NCI-H748 (cell line): Measurements from ENCODE around the gene RANBP17.
A peak's percentile ranks its signal among the peaks of the same experiment; 100 is the strongest.

Experiments
- DNase-seq: peaks from one replicate; lab custom pipeline; 2025; ENCODE audit not compliant: unreplicated experiment; lab: John Stamatoyannopoulos, UW

Gene RANBP17

DNA sequence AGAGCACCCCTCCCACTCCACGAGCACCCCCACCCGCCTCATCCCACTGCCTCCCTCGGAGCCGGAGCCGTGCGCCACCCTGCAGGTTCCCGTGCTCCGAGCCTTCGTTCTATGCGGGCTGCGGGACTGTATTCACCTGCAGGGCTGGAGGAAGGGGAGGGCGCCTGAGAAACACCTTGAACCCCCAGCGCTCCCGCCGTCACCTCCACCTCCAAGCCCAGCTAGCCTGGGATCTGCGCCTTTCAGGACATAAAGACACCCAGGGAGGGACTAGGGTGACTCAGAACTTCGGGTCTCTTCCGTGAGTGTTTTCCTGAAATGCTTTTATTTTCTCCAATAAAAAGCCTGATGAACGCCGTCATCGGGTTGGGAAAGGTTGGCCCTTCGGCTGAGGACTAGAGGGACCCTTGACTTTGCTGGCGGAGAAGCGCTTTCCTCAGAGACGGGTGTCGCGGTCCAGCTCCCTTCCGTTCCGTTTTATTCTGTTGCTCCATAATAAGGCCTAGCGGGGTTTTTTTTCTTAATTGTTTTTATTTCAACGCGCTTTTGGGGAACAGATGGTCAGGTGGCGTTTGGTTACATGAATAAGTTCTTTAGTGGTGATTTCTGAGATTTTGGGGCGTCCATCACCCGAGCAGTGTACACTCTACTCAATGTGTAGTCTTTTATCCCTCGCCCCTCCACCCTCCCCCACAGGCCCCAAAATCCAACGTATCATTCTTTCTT is 451.8 kb downstream of the RANBP17 start:
- DNase-seq: no peak

DNA sequence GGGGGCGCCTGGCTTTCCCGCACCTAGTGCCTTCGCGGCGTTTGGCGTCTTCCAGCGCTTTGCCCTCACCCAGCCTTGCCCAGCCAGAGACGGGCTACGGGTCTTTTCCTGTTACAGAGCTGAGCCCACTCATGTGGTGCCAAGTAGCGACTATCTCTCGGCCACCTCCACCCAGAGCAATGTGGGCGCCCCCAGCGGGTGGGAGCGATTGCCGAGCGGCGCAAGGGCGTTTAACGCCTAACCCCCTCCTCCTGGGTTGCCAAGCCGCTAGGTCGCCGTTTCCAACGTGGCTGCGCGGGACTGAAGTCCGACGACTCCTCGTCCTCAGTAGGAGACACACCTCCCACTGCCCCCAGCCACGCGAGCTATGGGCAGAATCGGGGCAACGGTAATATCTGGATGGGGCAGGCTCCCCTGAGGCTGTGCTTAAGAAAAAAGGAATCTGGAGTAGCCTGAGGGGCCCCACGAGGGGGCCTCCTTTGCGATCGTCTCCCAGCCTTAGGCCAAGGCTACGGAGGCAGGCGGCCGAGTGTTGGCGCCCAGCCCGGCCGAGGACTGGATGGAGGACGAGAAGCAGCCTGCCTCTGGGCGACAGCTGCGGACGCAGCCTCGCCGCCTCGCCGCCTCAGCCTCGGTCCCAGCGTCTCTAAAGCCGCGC is 453.0 kb downstream of the RANBP17 start:
- no peak for DNase-seq

DNA sequence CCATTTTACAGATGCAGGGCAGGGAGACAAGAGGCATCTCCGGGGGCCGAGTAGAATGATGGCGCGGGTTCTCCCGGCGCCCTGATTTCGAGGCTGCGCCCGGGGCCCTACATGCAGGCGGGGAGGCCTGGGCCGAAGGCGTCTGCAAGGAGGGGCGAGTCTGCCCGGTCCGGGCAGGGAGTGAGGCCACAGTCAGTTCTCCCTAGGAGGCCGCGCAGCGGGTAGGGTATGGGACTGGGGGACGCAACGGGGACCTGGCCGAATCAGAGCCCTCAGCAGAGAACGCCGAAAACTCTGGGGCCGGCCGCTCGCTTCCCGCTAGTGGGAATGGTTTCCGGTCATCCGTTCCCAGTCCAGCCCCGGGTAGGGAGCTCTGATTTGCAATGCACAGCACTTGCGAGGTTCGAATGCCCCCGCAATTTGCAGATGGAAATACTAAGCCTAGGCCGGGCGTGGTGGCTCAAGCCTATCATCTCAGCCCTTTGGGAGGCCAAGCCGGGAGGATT is 453.6 kb downstream of the RANBP17 start:
- DNase-seq: no peak

- DNase-seq: no peak
Measured at GRCh38 chr5:171315925-171316257, 454.1 kb downstream of the RANBP17 start.

- no peak for DNase-seq
Measured at GRCh38 chr5:171316258-171317121, 454.7 kb downstream of the RANBP17 start.

DNA sequence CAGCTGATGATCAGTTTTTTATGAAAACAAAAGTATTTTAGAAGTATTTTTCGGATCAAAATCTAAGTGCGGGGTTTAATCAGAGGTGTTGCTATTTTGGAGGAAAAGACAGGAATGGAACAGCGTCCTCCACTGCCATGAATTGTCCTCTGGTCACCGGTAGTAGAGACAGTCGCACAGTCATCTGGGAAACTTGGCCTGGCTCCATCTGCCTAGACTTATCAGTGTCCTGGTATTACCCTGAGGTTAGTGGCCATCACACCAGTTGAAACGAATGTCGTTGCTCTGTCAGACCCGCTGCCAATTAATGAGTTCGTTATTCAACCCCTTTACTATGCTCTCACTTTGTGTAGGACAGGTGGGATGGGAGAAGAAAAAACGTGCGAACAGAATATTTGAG is 455.4 kb downstream of the RANBP17 start:
- no peak for DNase-seq

- no peak for DNase-seq
Measured at GRCh38 chr5:171318026-171318425, 456.2 kb downstream of the RANBP17 start.

DNA sequence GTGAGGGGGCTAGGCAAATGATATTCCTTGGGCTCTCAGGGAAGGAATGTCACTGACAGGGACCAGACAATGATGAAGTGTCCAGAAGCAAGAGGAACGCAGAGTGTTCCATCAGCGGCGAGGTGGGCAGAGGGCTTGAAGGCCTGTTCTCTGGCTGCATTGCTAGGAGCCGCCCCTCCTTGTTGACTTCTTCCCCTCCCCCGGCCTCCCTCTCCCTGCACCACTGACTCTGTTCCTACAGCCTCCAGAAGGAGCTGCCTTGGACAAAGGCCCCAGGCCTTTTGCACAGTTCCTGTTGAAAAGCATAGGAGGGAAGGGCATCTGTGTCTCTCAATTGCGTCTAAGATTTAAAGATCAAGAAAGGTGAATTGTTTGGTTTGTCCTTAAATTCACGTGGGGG is 459.6 kb downstream of the RANBP17 start:
- DNase-seq: no peak

GRCh38 chr5:171322527-171322926 is 460.7 kb downstream of the RANBP17 start:
- no peak for DNase-seq

GRCh38 chr5:171323007-171323406 is 461.2 kb downstream of the RANBP17 start:
- no peak for DNase-seq

DNA sequence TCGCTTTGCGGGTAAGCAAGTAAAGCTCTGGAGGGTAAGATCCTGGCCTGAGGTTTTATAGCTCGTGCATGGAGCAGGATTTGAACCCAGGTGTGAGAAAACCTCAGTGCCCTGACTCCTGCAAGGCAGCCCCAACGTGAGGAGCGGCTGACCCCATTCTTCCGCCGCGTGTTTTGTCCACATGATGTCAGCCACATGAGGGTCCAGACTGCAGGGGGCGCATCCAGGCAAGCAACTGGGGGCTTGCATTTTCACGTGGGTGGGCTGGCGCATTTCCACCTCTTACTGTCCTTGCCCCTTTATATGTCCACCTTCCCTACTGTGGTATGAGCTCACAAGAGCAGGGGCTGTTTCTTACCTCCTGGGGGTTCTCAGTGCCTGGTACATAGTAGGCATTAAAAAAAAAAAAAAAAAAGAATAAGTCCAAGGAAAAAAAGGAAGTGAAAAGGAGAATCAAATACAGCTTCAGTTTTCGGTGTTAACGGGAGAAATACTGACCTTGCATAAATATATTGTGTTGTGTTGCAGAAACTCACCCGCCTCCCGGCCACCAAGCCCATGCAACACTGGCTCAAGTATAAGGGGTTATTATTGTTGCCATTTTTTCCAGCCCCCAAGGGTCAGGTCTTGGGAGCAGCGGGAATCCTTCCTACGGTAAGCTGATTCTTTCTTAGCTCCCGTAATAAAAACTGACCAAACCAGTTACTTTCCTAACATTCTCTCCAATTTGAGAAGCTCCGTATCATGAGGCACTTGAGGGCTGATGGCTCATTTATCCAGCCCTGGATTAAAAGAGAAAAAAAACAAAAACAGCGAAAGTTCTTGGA is 462.2 kb downstream of the RANBP17 start:
- DNase-seq: peak; percentile 24

- no peak for DNase-seq
Measured at GRCh38 chr5:171330021-171330420, 468.2 kb downstream of the RANBP17 start.

GRCh38 chr5:171335616-171336015 is 473.8 kb downstream of the RANBP17 start:
- DNase-seq: no peak

GRCh38 chr5:171336521-171337209 is 474.8 kb downstream of the RANBP17 start:
- DNase-seq: peak; percentile 77

DNA sequence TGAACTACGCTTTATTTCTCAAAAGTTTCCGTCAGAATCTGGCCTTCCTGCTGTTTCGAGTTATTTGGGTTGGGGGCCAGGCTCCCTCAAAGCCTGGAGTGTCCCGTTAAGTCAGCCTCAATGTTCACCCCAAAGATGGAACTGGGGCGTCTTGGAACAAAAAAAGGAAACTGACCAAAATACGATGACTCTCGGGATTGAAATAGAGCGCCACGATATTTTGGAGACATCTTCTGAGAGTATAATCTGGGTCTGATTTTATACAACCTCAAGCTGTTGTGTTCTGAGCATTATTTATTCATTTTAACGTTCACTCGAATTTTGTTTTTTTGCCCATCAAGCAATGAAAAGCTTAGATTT is 475.4 kb downstream of the RANBP17 start:
- no peak for DNase-seq

- DNase-seq: no peak
Measured at GRCh38 chr5:171340042-171340441, 478.2 kb downstream of the RANBP17 start.

GRCh38 chr5:171340491-171340890 is 478.7 kb downstream of the RANBP17 start:
- peak; percentile 41 for DNase-seq

GRCh38 chr5:171342362-171343111 is 480.7 kb downstream of the RANBP17 start:
- peak; percentile 80 for DNase-seq

GRCh38 chr5:171344936-171345608 is 483.3 kb downstream of the RANBP17 start:
- DNase-seq: no peak
